Measurements from ENCODE around the gene RNF14.

GRCh38 chr5:141919218-141920119, 49.4 kb upstream of the RNF14 start:
- TF ChIP-seq, protein P1, sequence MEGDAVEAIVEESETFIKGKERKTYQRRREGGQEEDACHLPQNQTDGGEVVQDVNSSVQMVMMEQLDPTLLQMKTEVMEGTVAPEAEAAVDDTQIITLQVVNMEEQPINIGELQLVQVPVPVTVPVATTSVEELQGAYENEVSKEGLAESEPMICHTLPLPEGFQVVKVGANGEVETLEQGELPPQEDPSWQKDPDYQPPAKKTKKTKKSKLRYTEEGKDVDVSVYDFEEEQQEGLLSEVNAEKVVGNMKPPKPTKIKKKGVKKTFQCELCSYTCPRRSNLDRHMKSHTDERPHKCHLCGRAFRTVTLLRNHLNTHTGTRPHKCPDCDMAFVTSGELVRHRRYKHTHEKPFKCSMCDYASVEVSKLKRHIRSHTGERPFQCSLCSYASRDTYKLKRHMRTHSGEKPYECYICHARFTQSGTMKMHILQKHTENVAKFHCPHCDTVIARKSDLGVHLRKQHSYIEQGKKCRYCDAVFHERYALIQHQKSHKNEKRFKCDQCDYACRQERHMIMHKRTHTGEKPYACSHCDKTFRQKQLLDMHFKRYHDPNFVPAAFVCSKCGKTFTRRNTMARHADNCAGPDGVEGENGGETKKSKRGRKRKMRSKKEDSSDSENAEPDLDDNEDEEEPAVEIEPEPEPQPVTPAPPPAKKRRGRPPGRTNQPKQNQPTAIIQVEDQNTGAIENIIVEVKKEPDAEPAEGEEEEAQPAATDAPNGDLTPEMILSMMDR (conservative IDR thresholded peaks at IDR 0.05; ENCODE audit: low read depth, low read length), result no peak
- no peak for TF ChIP-seq EZH2 (IDR thresholded peaks at IDR 0.05; ENCODE audit: borderline replicate concordance, low read depth, low read length, poor library complexity, severe bottlenecking)
